ENCODE results near the gene GPR84.

GRCh38 chr12:54349679-54350078 is 14.6 kb downstream of the GPR84 start:
- TF ChIP-seq CTCF (IDR thresholded peaks at IDR 0.05), result no peak
- TF ChIP-seq POLR2A (IDR thresholded peaks at IDR 0.05), result no peak

Data from adrenal gland (tissue), 5 donors.